Caco-2 (cell line): Measurements from ENCODE around the gene NOX3. TPM values are rescaled to one million over a fixed set of nuclear protein-coding genes. Genes with fewer than 3 reads are reported as not detected.

Experiments used
- BruUV-seq: library from RNA; stranded (reverse); fragments of 400-500 nt; replicated peaks from 2 replicates; lab custom pipeline; 2021; lab: Mats Ljungman, UMichigan
- CTCF ChIA-PET: fragments of 300-600 bp; sonication (Branson Sonifier 250); formaldehyde crosslinking; loops from one replicate; lab custom pipeline; 2022; ENCODE audit warnings: antibody characterized with exemption; lab: Charles Lee
- POLR2A ChIA-PET: fragments of 300-600 bp; sonication (Branson Sonifier 250); formaldehyde crosslinking; loops from one replicate; lab custom pipeline; 2022; ENCODE audit warnings: antibody characterized with exemption; lab: Charles Lee
- DNase-seq, 2 experiments: peaks; one replicate each; pipeline versions ENCODE4 v3.0.0 to v3.0.0-alpha.2; 2020 to 2022
- H3K27me3 ChIP-seq: replicated peaks from 2 replicates; pipeline ENCODE4 v1.6.0; 2011; ENCODE audit warnings: low read length; ENCODE audit not compliant: control insufficient read depth, insufficient read depth
- H3K36me3 ChIP-seq: 2 replicates; pipeline ENCODE4 v1.5.1; 2011; ENCODE audit warnings: low read length; ENCODE audit not compliant: control insufficient read depth, insufficient read depth
- H3K4me1 ChIP-seq: fragments of 250-450 bp; sonication (Bioruptor Pico); 2 replicates; pipeline ENCODE4 v1.5.1; 2020; ENCODE audit warnings: mild to moderate bottlenecking
- H3K4me3 ChIP-seq: 2 replicates; pipeline ENCODE4 v1.5.1; 2011; ENCODE audit warnings: low read depth, mild to moderate bottlenecking, control low read depth, low read length
- H3K9me3 ChIP-seq: fragments of 250-450 bp; sonication (Bioruptor Pico); 2 replicates; pipeline ENCODE4 v1.5.1; 2020; ENCODE audit warnings: mild to moderate bottlenecking, moderate library complexity
- H3K27ac Mint-ChIP-seq: one replicate; pipeline ENCODE4 v1.8.0; 2022; ENCODE audit warnings: mixed read lengths; ENCODE audit not compliant: unreplicated experiment
- H3K27me3 Mint-ChIP-seq: one replicate; pipeline ENCODE4 v1.8.0; 2022; ENCODE audit warnings: mixed read lengths; ENCODE audit not compliant: insufficient read depth, unreplicated experiment
- H3K36me3 Mint-ChIP-seq: one replicate; pipeline ENCODE4 v1.8.0; 2022; ENCODE audit warnings: mild to moderate bottlenecking, mixed read lengths; ENCODE audit not compliant: insufficient read depth, unreplicated experiment
- H3K4me1 Mint-ChIP-seq: one replicate; pipeline ENCODE4 v1.8.0; 2022; ENCODE audit warnings: low read depth, mixed read lengths; ENCODE audit not compliant: unreplicated experiment
- H3K4me3 Mint-ChIP-seq: one replicate; pipeline ENCODE4 v1.8.0; 2022; ENCODE audit warnings: mild to moderate bottlenecking, moderate library complexity, mixed read lengths; ENCODE audit not compliant: unreplicated experiment
- H3K9me3 Mint-ChIP-seq: one replicate; pipeline ENCODE4 v1.8.0; 2022; ENCODE audit warnings: mixed read lengths; ENCODE audit not compliant: unreplicated experiment
- CTCF ChIP-seq, 2 experiments: fragments of 200-600 bp in 1 of 2; IDR thresholded peaks; 1 replicate in 1 of 2; 2 replicates in 1 of 2; pipeline versions ENCODE4 v1.5.1 to v1.8.0; 2011 to 2022; ENCODE audit warnings: antibody characterized with exemption in 1 of 2, control low read depth in 1 of 2, inconsistent platforms in 1 of 2, low read depth in 1 of 2, low read length in 1 of 2, mild to moderate bottlenecking in 1 of 2, moderate library complexity in 1 of 2; ENCODE audit not compliant: insufficient read depth in 1 of 2, severe bottlenecking in 1 of 2, unreplicated experiment in 1 of 2
- intact Hi-C: fragments of 100-400 bp; cut with micrococcal nuclease; formaldehyde crosslinking; loops from one replicate; pipeline ENCODE4 v1.10.0; 2022; ENCODE audit not compliant: unreplicated experiment
- total RNA-seq: library from RNA; stranded (reverse); gene quantifications from 2 replicates; pipeline ENCODE4 v1.2.3, GENCODE V29; 2022

The NOX3 gene
- total RNA-seq, 1 experiment from 2014 or later: not detected

DNA sequence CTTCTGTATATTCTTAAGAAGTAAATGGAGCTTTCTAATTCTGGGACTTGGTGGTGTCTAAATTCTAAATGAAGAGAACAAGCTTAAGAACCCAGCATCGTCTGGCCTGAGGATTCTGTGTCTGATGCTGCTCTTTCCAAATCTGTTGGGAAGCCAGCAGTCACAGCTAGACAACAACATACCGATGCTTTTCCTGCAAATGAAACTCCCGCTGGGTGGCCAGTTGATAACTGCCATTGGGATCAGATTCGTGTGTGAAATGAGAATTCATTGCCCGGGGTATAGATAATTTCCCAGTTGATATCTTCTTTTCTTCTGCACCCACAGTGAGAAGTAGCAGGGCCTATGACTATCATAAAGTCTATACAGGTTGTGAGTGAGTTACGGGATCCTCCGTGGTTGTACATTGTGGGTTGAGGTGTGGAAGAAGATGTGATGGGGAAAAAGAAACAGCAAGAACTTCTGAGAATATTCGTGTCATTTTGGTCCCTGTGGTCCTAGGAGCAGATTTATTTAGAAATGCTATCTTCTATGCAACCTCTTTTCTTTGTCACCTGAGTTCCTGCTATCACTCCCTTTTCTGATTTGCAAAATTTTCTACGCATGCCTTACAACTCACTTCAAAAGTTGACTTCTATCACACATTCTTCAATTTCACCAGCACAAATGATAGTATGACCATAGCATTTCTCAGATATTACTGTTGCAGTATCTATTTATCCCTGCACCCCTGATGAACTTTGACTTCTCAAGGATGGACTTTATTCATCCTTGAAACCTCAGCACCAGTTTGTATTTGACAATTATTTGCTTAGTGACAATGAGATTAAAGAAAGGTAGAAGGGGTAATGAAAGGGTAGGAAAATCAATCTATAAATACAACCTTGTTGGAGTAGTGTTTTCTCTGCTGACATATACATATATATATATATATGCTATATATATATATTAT is 10.4 kb downstream of the NOX3 start:
- Mint-ChIP-seq H3K4me3 (no peak overlapping the region), H3K27ac (no peak overlapping the region), H3K36me3 (no peaks in the 10 kb centered on the region), H3K4me1 (no peaks in the 10 kb centered on the region), H3K27me3 (no peaks in the 10 kb centered on the region), H3K9me3 (no peaks in the 10 kb centered on the region)
- no TSS peak for BruUV-seq
- Histone ChIP-seq H3K4me1 (no peaks in the 10 kb centered on the region), H3K9me3 (no peaks in the 10 kb centered on the region), H3K4me3 (no peak overlapping the region), H3K27me3 (no peaks in the 10 kb centered on the region), H3K36me3 (no peaks in the 10 kb centered on the region)
- no peak for DNase-seq
- intact Hi-C loops: no loop called here
- ChIA-PET CTCF (no interaction called here), POLR2A (no interaction called here)
- TF ChIP-seq CTCF (IDR thresholded peaks at IDR 0.05; ENCODE audit: insufficient read depth in 1 of 2, low read depth in 1 of 2, low read length in 1 of 2, severe bottlenecking in 1 of 2, unreplicated experiment in 1 of 2): no peak

GRCh38 chr6:155444120-155444917 is 11.3 kb downstream of the NOX3 start:
- Mint-ChIP-seq H3K4me3 (no peak overlapping the region), H3K27me3 (no peaks in the 10 kb centered on the region), H3K27ac (no peak overlapping the region), H3K36me3 (no peaks in the 10 kb centered on the region), H3K4me1 (no peaks in the 10 kb centered on the region), H3K9me3 (no peaks in the 10 kb centered on the region)
- BruUV-seq: no TSS peak
- Histone ChIP-seq H3K9me3 (no peaks in the 10 kb centered on the region), H3K36me3 (no peaks in the 10 kb centered on the region), H3K4me3 (no peak overlapping the region), H3K27me3 (no peaks in the 10 kb centered on the region), H3K4me1 (no peaks in the 10 kb centered on the region)
- peak; percentile 25 to 38 for DNase-seq
- ChIA-PET CTCF (no interaction called here), POLR2A (no interaction called here)
- TF ChIP-seq CTCF (IDR thresholded peaks at IDR 0.05; ENCODE audit: insufficient read depth in 1 of 2, low read depth in 1 of 2, low read length in 1 of 2, severe bottlenecking in 1 of 2, unreplicated experiment in 1 of 2): no peak
- intact Hi-C loops: no loop called here

- Histone ChIP-seq H3K36me3 (no peaks in the 10 kb centered on the region), H3K4me3 (no peak overlapping the region), H3K4me1 (no peaks in the 10 kb centered on the region), H3K27me3 (no peaks in the 10 kb centered on the region), H3K9me3 (no peaks in the 10 kb centered on the region)
- H3K4me3 Mint-ChIP-seq: no peak overlapping the region
- no peak for TF ChIP-seq CTCF (IDR thresholded peaks at IDR 0.05; ENCODE audit: insufficient read depth in 1 of 2, low read depth in 1 of 2, low read length in 1 of 2, severe bottlenecking in 1 of 2, unreplicated experiment in 1 of 2)
- ChIA-PET CTCF (no interaction called here), POLR2A (no interaction called here)
- intact Hi-C loops: no loop called here
- no peaks in the 10 kb centered on the region for H3K36me3 Mint-ChIP-seq
- no TSS peak for BruUV-seq
- H3K27me3 Mint-ChIP-seq: no peaks in the 10 kb centered on the region
- DNase-seq: no peak
- H3K27ac Mint-ChIP-seq: no peak overlapping the region
- no peaks in the 10 kb centered on the region for H3K9me3 Mint-ChIP-seq
- no peaks in the 10 kb centered on the region for H3K4me1 Mint-ChIP-seq
Measured at GRCh38 chr6:155443168-155443567, 12.5 kb downstream of the NOX3 start.
